Effector CD4-positive, alpha-beta T cell (primary cell): ENCODE measurements around the gene ZNF618.

Experiments
- DNase-seq: peaks from one replicate; pipeline ENCODE4 v3.0.0-alpha.2; 2020

The ZNF618 gene

GRCh38 chr9:114085387-114085789 lies 209.3 kb downstream of the ZNF618 start:
- no peak for DNase-seq

DNA sequence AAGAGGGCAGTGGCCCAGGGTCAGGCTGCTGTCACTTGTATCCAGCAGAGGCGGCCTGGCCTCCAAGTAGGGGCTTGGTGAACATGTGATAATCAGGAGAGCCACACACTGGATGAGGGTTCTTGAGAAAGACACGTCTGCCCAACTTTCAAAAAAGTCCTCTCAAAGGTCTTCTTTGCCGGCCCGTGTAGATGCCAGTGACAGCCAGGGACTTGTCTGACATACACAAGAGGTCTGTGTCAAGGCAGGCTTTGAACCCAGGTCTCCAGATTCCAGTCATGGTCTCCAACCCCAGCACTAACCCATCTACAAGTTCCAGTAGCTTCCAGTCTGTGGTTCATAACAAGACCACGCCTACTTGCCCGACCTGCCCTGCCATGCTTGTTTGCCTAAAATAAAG lies 209.9 kb downstream of the ZNF618 start:
- no peak for DNase-seq

DNA sequence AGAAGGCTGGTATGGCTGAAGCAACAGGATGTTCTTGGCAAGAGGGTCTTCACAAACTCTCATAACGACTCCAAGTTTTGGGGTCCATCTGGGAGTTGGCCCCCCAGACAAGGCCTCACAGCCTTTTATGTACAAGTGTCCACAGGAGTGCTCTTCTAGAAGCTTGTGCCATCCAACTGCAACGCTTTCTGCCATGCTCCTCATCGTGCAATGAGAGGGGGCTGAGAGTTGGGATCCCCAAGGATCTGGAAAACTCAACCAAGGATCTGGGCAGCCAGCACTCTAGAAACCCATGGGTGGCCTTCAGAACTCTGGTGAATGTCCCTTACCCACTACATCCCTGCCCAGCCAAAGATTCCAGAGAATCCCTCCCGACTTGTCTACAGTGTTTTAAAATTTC lies 210.5 kb downstream of the ZNF618 start:
- DNase-seq: no peak

- DNase-seq: no peak
Measured at GRCh38 chr9:114087721-114088120, 211.6 kb downstream of the ZNF618 start.

DNA sequence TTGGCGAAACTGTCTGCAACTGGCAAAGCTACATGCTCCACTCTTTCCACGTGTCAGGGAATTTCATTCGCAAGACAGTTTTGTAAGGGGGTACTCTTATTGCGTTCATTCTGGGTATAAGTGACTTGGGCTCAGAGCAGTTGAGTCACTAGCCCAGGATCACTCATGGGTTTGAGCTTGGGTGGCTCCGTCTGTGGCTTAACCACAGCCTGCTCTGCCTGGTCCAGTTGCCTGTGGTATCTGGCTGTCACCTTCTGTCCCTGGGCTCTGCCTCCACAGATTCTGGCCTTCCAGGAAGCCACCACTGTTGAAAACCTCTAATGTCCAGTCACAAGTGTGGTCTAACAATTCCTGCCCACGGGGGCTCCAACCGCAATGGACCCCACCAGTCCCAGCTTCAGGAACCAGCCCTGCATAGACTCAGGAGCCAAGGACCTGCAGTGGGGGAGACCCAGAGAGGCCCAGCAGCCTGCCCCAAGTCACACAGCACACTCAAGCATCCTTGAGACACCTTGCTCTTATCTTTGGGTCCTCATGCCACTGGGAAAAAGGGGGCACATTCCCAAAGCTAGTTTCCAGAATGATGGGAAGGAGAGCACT lies 212.6 kb downstream of the ZNF618 start:
- DNase-seq: no peak

DNA sequence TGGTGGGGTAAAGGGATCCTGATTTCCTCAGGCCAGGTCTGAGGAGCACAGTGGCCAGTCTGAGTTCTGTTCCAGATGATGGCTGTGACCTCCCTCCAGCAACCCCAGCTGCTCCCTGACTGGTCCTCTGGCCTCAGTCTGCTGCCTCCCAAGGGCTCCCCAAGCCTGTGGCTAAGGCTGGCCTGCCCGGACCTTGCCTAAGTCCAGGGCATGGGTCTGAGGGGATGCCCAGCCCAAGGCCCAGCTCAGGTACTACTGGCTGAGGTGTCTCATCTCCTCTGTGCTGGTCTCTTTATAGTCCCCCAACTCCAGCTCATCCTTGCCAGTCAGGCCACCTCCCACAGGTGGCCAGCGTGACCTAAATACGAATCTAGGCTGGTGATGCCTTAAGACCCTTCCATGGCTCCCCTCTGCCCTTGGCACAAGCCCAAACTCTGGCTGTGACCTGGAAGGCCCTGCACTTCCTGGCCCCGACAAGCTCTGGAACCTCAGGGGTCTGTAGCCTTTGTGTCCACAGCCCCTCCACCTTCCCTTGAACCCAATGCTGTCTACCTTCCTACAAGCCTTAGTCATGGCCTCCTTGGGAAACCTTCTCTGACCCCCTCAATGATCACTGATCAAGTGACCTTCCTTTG lies 213.2 kb downstream of the ZNF618 start:
- no peak for DNase-seq

DNA sequence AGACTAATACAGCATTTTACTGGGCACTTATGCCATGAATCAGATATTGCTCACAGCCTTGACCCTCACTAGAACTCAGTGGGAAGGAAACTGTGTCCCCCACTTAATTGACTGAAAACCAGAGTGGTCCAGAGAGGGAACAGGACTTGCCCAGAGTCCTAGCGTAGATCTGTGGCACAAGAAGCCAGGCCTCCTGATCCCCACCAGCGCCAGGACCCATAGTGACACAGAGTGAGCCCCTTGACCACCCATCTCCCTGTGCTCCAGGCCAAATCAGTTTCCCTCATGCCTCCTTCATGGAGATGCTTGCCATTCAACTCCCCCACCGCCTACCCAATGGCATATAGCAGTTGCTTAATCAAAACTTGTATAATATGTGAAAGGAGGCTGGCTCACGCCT lies 214.7 kb downstream of the ZNF618 start:
- no peak for DNase-seq

GRCh38 chr9:114091711-114092110 lies 215.6 kb downstream of the ZNF618 start:
- DNase-seq: no peak

GRCh38 chr9:114092336-114092735 lies 216.2 kb downstream of the ZNF618 start:
- no peak for DNase-seq

DNA sequence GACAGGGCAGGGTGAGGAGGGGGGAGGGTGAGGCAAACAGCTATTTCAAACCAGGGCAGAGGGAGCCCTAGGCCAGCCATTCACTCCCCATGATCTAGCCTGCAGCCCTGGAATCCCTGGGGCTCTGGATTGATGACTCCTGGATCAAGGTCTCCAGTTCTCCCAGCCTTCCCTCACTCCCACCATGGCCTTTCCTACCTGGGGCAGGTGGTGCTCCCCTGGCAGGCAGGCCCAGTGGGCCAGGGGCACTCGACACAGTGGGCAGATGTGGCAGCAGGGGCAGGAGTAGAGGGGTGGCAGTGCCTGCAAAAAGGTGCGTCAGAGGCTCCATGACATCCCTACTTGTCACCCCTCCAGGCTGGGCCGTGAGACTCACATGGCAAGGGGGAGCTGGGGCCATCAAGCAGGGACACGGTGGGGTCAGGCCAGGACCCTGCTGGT lies 216.9 kb downstream of the ZNF618 start:
- DNase-seq: no peak

DNA sequence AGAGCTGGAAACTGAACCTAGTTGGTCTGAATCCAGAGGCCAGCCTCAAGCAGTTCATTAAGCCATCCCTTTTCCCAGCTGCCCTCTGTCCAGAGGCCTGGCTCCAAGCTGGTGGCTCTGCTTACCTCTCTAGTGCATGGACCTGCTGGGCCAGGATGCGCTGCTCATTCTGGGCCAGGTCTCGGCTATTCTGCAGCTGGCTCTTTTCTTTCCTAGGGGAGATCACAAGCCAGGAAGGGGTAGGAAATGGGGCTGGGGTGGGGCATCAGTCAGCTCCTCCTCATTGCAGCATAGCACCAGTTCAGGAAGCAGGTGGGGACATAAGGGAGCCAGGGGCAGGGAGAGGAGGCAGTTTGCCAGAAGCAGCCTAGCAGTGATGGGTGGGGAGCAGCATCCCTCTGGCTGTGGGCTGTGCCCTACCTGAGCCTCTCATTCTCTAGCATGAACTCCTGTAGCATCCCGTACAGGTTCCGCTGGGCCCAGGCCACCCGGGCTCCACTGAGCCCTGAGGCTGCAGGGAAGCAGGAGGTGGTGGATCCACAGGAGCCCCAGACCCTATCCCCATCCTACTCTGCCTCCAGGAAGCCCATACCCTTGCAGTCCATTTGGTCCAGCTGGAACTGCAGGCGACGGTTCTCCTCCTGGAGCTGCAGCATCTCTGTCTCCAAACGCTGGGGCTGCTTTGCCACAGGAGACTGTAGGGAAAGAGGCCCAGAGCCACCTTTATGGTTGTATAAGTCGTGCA lies 217.8 kb downstream of the ZNF618 start:
- DNase-seq: no peak

DNA sequence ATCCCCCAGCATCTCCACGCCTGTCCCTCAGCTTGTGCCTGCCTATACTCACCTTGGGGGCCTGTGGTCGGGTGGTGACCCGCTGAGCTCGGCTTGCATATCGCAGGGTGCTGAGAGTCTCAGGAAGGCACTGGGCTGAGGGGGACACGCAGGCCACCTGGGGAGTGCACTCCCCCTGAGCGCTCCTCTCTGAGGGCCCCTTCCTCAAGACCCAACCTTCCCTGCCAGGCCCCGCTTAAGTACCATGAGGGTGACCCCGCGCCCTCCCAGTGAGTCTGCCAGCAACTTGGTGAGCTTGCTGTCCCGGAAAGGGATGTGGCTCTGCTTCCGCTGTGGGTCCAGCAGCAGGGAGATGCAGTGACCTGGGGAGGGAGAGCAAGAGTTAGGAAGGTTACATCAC lies 218.9 kb downstream of the ZNF618 start:
- no peak for DNase-seq

- no peak for DNase-seq
Measured at GRCh38 chr9:114096041-114096511, 220.0 kb downstream of the ZNF618 start.

DNA sequence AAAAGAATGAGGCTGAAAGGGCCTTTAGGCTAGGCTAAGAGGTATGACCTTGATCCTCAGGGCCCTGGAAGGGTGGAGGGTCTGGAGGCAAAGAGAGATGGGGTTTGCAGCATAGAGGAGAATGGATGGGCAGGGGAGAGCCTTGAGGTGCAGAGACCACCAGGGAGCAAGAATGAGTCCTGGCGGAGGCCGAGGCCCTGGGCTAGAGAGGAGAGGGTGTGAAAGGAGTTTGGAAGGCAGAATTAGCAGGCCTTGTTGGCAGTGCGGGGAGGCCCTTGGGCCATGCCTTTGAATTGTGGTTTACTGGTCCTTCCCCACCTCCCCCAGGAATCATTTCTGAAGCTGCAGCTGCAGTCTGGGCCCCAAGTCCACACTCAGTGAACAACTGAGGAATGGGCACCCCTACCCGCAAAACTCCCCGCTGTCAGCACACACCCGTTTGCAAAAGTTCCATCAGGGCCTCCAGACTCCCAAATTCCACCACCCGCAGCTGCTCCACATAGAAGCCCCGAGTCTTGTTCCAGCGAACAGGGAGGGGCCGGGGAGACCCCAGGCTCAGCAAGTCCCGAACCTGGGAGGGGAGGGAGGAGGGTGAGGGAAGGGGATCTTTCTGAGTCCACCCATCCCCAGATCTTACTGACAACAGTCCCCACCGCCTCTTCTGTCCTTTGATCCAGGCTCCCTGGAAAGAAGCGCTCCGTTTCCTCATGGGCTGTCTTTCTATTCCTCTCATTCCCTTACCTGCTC lies 220.9 kb downstream of the ZNF618 start:
- DNase-seq: no peak

DNA sequence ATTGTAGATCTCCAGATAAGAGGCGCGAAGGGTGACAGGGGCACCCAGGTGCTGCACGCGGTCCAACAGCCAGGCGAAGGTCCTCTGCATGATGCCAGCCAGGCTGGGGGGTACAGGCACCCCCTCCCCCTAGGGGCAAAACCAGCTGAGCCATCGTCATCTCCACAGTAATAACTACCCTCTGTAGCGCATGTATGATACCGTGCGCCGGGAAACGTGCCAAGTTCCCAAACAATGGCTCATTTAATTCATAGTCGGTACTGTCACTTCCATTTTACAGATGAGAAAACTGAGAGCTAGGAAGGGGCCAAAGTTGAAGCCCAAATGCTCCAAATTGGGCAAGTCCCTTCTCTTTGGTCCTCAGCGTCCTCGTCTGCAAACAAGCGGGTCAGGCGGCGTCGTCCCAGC lies 221.5 kb downstream of the ZNF618 start:
- DNase-seq: no peak

DNA sequence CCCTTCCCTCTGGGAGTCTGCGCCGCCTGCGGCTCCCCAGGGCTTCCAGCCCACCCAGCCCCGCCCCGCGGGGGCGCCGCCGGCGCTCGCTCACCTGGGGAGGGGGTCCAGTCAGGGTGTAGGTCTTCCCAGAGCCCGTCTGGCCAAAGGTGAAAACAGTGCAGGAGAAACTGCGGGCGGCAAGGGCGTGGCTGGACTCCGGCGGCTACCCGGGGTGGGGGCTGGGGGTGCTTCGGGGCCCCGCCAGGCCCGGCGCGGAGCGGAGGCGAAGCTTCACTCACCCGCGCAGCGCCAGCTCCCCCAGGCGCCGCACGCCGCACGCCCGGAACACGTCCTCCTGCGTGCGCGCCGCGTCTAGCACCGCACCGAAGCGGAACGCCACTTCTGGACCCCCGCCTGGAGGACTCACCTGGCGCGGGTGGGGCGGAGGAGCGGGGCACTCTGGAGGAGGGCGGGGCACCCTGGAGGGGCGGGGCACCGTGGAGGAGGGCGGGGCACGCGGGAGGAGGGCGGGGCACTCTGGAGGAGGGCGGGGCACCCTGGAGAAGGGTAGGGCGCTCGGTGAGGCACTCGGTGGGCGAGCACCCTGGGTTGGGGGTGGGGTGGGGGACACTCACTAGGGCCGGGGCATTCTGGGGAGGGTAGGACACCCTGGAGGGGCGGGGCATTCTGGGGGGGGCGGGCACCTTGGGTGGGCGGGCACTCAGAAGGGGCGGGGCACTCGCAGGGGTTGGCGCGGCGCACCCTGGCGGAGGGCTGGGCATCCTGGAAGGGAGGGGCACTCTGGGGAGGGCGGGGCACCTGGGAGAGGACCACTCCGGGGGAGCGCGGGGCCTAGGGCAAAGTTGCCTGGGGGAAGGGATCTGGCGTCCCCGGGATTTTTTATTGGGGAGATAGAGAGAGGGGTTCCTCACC lies 222.2 kb downstream of the ZNF618 start:
- no peak for DNase-seq

DNA sequence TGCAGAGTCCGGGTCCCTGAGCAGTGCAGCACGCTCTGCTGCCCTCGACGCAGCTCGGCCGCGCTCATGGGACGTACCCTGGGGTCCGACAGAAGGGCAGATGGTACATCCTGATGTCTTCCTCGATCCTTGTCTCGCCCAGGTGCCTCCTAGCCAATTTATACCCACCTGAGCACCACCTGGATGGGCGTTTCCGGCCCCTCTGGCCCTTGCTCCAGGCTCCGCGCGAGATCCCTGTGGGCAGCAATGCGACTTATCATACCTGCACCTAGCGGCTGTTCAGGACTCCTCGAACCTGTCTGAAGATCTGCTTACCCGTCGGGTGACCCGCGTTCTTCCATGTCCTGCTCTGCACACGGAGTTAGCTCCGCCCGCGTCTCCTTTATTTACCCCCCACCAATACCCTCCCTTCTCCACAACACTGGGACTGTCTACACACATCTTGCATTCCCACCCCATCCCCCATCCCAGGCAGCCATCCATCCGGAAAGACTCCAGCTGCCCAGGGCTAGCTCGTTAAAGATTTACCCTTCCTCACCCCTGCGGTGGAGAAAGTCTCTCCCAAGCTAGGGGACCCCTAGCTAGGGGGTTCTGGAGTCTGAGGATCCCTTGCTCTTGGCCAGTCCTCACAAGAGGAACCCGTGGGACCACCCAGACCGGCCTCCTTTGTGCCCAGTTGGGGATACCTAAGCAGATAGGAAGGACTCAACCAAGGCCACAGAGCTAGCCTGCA lies 223.0 kb downstream of the ZNF618 start, which contains the start of gene KIF12:
Gene KIF12 (minus strand): TSS at position 357 of the 733 bp plus-strand sequence. CDS start 16 bp downstream, at position 341.
- DNase-seq: no peak

DNA sequence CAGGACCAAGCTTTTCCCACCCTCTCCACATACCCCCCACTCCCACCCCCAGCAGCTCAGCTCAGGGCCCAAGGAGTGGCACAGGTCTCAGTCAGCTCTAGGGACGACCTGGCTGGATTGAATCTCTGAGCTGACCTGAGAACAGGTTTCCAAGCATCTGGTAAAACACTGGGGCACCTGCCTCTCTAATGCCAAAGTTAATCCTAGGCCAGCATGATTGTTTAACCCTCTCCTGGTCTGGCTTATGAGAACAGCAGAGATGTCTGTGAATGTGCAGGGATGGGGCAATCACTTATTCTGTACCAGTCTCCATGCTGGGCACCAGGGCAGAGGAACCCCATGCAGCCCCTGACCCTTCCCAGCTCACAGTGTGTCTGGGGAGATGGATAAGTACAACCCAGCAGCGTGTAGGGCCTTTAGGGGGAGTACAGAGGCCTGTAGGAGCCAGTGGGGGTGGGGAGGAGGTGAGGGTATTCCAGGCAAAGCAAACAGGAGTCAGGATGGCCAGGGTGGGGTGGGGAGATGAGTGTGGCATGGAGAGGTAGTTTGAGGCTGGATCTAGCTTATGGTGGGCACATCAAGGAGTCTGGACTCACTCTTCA lies 223.7 kb downstream of the ZNF618 start:
- DNase-seq: no peak

GRCh38 chr9:114100536-114100935 lies 224.4 kb downstream of the ZNF618 start:
- no peak for DNase-seq

DNA sequence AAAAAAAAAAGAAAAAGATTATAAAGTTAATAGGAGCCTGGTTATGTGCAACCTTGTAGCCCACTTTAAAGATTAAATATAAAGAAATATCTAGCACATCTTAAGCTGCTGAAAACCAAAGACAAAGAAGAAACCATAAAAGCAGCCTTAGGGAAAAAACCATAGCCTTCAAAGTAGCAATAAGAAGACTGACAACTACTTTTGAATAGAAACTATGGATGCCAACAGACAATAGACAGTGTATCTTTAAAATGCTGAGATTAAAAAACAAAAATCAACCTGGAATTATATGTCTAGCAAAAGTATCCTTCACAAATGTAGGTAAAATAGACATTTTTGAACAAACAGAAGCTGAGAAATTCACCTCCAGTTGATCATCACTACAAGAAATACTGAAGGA lies 226.4 kb downstream of the ZNF618 start:
- no peak for DNase-seq

DNA sequence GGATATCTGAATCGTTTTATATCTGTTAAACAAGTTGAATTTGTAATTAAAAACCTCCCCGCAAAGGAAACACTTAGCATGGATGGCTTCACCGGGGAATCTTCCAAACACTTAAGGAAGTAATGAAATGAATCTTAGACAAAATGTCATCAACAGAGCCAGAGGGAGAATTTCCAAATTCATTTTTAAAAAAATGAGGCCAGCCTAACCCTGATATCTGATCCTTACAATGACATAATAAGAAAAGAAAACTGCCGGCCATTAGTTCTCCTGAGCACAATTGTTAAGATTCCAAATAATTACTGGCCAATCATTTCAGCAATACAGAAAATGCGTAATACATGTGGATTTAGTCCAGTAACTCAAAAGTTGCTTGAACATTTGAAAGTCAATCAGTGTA lies 229.1 kb downstream of the ZNF618 start:
- no peak for DNase-seq
